Measurements from ENCODE around the gene CNTRL. TPM values are rescaled to one million over a fixed set of nuclear protein-coding genes. Genes with fewer than 3 reads are reported as not detected.

Gene CNTRL
- total RNA-seq, 1 experiment from 2014 or later = 11.6 TPM

GRCh38 chr9:121168052-121168451, 93.3 kb downstream of the CNTRL start:
- Histone ChIP-seq H2BK15ac (ENCODE audit: low read depth, low read length) (no peak overlapping the region), H3K23ac (ENCODE audit: insufficient read length, low read depth, low read length) (no peak overlapping the region), H3K56ac (ENCODE audit: insufficient read length, low read depth, low read length) (no peak overlapping the region), H3K27ac (ENCODE audit: insufficient read length, low read depth, low read length) (no peak overlapping the region), H3K23me2 (ENCODE audit: insufficient read length, low read depth, low read length, poor library complexity, severe bottlenecking) (no peaks in the 10 kb centered on the region), H4K8ac (replicated peaks; ENCODE audit: insufficient read length, low read depth, low read length) (no peak overlapping the region), H4K91ac (ENCODE audit: insufficient read length, low read depth, low read length) (no peak overlapping the region), H4K20me1 (ENCODE audit: control insufficient read depth, insufficient read depth, insufficient read length) (no peaks in the 10 kb centered on the region), H4K5ac (ENCODE audit: insufficient read length, low read depth, low read length) (no peak overlapping the region), H2BK5ac (ENCODE audit: insufficient read length, low read length) (no peak overlapping the region), H3K4ac (ENCODE audit: low read depth, low read length) (no peak overlapping the region), H2BK12ac (ENCODE audit: insufficient read length, low read depth, low read length) (no peak overlapping the region), H2BK20ac (ENCODE audit: low read depth, low read length, poor library complexity, severe bottlenecking) (no peak overlapping the region), H3T11ph (ENCODE audit: low read length) (no peak overlapping the region), H3K27me3 (ENCODE audit: insufficient read depth, low read length) (no peaks in the 10 kb centered on the region), H2AFZ (ENCODE audit: low read length) (no peak overlapping the region), H3K4me2 (ENCODE audit: insufficient read depth, insufficient read length, low read length) (no peak overlapping the region), H3K79me1 (ENCODE audit: insufficient read depth, low read depth, low read length, poor library complexity, severe bottlenecking) (no peaks in the 10 kb centered on the region), H3K4me1 (ENCODE audit: insufficient read depth, low read length) (0 out of 2 replicates have a peak, but pooled peaks cover 2% of the 10 kb centered on the region), H3K9me3 (ENCODE audit: control insufficient read depth, low read depth, low read length) (no peaks in the 10 kb centered on the region), H2AK5ac (ENCODE audit: insufficient read length, low read length) (no peak overlapping the region), H3K79me2 (ENCODE audit: insufficient read depth, low read length) (no peaks in the 10 kb centered on the region), H3K14ac (ENCODE audit: insufficient read depth, low read length) (no peak overlapping the region), H3K9ac (ENCODE audit: extremely low read depth, insufficient read length, low read length) (no peak overlapping the region), H2BK120ac (ENCODE audit: low read depth, low read length, poor library complexity, severe bottlenecking) (no peak overlapping the region), H3K18ac (ENCODE audit: insufficient read length, low read depth, low read length) (no peak overlapping the region)
- Mint-ChIP-seq H3K27ac (no peak overlapping the region), H3K27me3 (ENCODE audit: low read depth) (no peaks in the 10 kb centered on the region), H3K9me3 (no peaks in the 10 kb centered on the region), H3K4me3 (no peak overlapping the region), H3K36me3 (ENCODE audit: insufficient read depth in 1 of 3, low read depth in 3 of 3) (peaks cover 2 to 46% (median 22%) of the 10 kb centered on the region in 3 experiments; a peak in 5 of 7 replicates), H3K4me1 (0 out of 4 replicates have a peak, but pooled peaks cover 0 to 3% of the 10 kb centered on the region in 2 experiments)
- DNase-seq = no peak
- no CpG with 5 or more reads among the region's 2 CpGs for WGBS (ENCODE audit: extremely low coverage, insufficient read length, low lambda C conversion rate)
- TF ChIP-seq, protein P1, sequence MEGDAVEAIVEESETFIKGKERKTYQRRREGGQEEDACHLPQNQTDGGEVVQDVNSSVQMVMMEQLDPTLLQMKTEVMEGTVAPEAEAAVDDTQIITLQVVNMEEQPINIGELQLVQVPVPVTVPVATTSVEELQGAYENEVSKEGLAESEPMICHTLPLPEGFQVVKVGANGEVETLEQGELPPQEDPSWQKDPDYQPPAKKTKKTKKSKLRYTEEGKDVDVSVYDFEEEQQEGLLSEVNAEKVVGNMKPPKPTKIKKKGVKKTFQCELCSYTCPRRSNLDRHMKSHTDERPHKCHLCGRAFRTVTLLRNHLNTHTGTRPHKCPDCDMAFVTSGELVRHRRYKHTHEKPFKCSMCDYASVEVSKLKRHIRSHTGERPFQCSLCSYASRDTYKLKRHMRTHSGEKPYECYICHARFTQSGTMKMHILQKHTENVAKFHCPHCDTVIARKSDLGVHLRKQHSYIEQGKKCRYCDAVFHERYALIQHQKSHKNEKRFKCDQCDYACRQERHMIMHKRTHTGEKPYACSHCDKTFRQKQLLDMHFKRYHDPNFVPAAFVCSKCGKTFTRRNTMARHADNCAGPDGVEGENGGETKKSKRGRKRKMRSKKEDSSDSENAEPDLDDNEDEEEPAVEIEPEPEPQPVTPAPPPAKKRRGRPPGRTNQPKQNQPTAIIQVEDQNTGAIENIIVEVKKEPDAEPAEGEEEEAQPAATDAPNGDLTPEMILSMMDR (conservative IDR thresholded peaks at IDR 0.05) = no peak
